Measurements from ENCODE around the gene ST3GAL4.

Gene ST3GAL4

GRCh38 chr11:126450198-126450597 is 94.7 kb downstream of the ST3GAL4 start:
- no peaks in the 10 kb centered on the region for H3K36me3 ChIP-seq (ENCODE audit: control insufficient read depth in 5 of 5, insufficient read depth in 5 of 5, low read length in 5 of 5)
- no peak overlapping the region for H3K9ac ChIP-seq (ENCODE audit: low read length in 5 of 5)
- H3K4me3 ChIP-seq (ENCODE audit: low read depth in 1 of 5, low read length in 5 of 5): no peak overlapping the region

GRCh38 chr11:126450806-126451205 is 95.3 kb downstream of the ST3GAL4 start:
- Histone ChIP-seq H3K4me1 (ENCODE audit: control insufficient read depth in 5 of 5, insufficient read depth in 5 of 5, low read length in 5 of 5) (no peaks in the 10 kb centered on the region), H3K36me3 (ENCODE audit: control insufficient read depth in 5 of 5, insufficient read depth in 5 of 5, low read length in 5 of 5) (no peaks in the 10 kb centered on the region), H3K27me3 (ENCODE audit: control insufficient read depth in 5 of 5, insufficient read depth in 4 of 5, low read length in 5 of 5) (peaks cover 0 to 18% (median 5%) of the 10 kb centered on the region in 5 donors), H3K4me3 (ENCODE audit: low read depth in 1 of 5, low read length in 5 of 5) (no peak overlapping the region), H3K9ac (ENCODE audit: low read length in 5 of 5) (no peak overlapping the region), H3K27ac (ENCODE audit: low read depth, low read length) (no peak overlapping the region), H3K9me3 (ENCODE audit: control insufficient read depth in 5 of 5, low read length in 5 of 5) (peaks cover 0 to 10% (median 0%) of the 10 kb centered on the region in 5 donors)

More at GRCh38 chr11:126450198-126450597, 94.7 kb downstream of the ST3GAL4 start:
- H3K4me1 ChIP-seq (ENCODE audit: control insufficient read depth in 5 of 5, insufficient read depth in 5 of 5, low read length in 5 of 5): no peaks in the 10 kb centered on the region
- no peak overlapping the region for H3K27ac ChIP-seq (ENCODE audit: low read depth, low read length)
- peaks cover 0 to 10% (median 0%) of the 10 kb centered on the region in 5 donors for H3K9me3 ChIP-seq (ENCODE audit: control insufficient read depth in 5 of 5, low read length in 5 of 5)
- peaks cover 0 to 18% (median 5%) of the 10 kb centered on the region in 5 donors for H3K27me3 ChIP-seq (ENCODE audit: control insufficient read depth in 5 of 5, insufficient read depth in 4 of 5, low read length in 5 of 5)

GRCh38 chr11:126451211-126451802 is 95.8 kb downstream of the ST3GAL4 start:
- Histone ChIP-seq H3K27ac (ENCODE audit: low read depth, low read length) (no peak overlapping the region), H3K27me3 (ENCODE audit: control insufficient read depth in 5 of 5, insufficient read depth in 4 of 5, low read length in 5 of 5) (peaks cover 0 to 18% (median 5%) of the 10 kb centered on the region in 5 donors), H3K36me3 (ENCODE audit: control insufficient read depth in 5 of 5, insufficient read depth in 5 of 5, low read length in 5 of 5) (no peaks in the 10 kb centered on the region), H3K9me3 (ENCODE audit: control insufficient read depth in 5 of 5, low read length in 5 of 5) (peaks cover 0 to 10% (median 0%) of the 10 kb centered on the region in 5 donors), H3K4me1 (ENCODE audit: control insufficient read depth in 5 of 5, insufficient read depth in 5 of 5, low read length in 5 of 5) (no peaks in the 10 kb centered on the region), H3K4me3 (ENCODE audit: low read depth in 1 of 5, low read length in 5 of 5) (no peak overlapping the region), H3K9ac (ENCODE audit: low read length in 5 of 5) (no peak overlapping the region)

GRCh38 chr11:126452241-126453101 is 97.0 kb downstream of the ST3GAL4 start:
- H3K27me3 ChIP-seq (ENCODE audit: control insufficient read depth in 5 of 5, insufficient read depth in 4 of 5, low read length in 5 of 5): peaks cover 0 to 22% (median 5%) of the 10 kb centered on the region in 5 donors
- H3K27ac ChIP-seq (ENCODE audit: low read depth, low read length): no peak overlapping the region
- no peak overlapping the region for H3K9ac ChIP-seq (ENCODE audit: low read length in 5 of 5)
- H3K4me3 ChIP-seq (ENCODE audit: low read depth in 1 of 5, low read length in 5 of 5): no peak overlapping the region
- no peaks in the 10 kb centered on the region for H3K36me3 ChIP-seq (ENCODE audit: control insufficient read depth in 5 of 5, insufficient read depth in 5 of 5, low read length in 5 of 5)
- peaks cover 0 to 10% (median 0%) of the 10 kb centered on the region in 5 donors for H3K9me3 ChIP-seq (ENCODE audit: control insufficient read depth in 5 of 5, low read length in 5 of 5)
- peaks cover 0 to 3% (median 0%) of the 10 kb centered on the region in 5 donors for H3K4me1 ChIP-seq (ENCODE audit: control insufficient read depth in 5 of 5, insufficient read depth in 5 of 5, low read length in 5 of 5)

- Histone ChIP-seq H3K27ac (ENCODE audit: low read depth, low read length) (no peak overlapping the region), H3K36me3 (ENCODE audit: control insufficient read depth in 5 of 5, insufficient read depth in 5 of 5, low read length in 5 of 5) (no peaks in the 10 kb centered on the region), H3K4me3 (ENCODE audit: low read depth in 1 of 5, low read length in 5 of 5) (no peak overlapping the region), H3K27me3 (ENCODE audit: control insufficient read depth in 5 of 5, insufficient read depth in 4 of 5, low read length in 5 of 5) (peaks cover 0 to 34% (median 5%) of the 10 kb centered on the region in 5 donors), H3K4me1 (ENCODE audit: control insufficient read depth in 5 of 5, insufficient read depth in 5 of 5, low read length in 5 of 5) (peaks cover 0 to 3% (median 0%) of the 10 kb centered on the region in 5 donors), H3K9ac (ENCODE audit: low read length in 5 of 5) (no peak overlapping the region), H3K9me3 (ENCODE audit: control insufficient read depth in 5 of 5, low read length in 5 of 5) (peaks cover 0 to under 1% (median 0%) of the 10 kb centered on the region in 5 donors)
These were observed 100.6 kb downstream of the ST3GAL4 start for GRCh38 chr11:126456089-126456488.

GRCh38 chr11:126456783-126457542 is 101.5 kb downstream of the ST3GAL4 start:
- Histone ChIP-seq H3K4me1 (ENCODE audit: control insufficient read depth in 5 of 5, insufficient read depth in 5 of 5, low read length in 5 of 5) (peaks cover 0 to 3% (median 0%) of the 10 kb centered on the region in 5 donors), H3K4me3 (ENCODE audit: low read depth in 1 of 5, low read length in 5 of 5) (no peak overlapping the region), H3K27me3 (ENCODE audit: control insufficient read depth in 5 of 5, insufficient read depth in 4 of 5, low read length in 5 of 5) (peaks cover 0 to 37% (median 5%) of the 10 kb centered on the region in 5 donors), H3K9me3 (ENCODE audit: control insufficient read depth in 5 of 5, low read length in 5 of 5) (no peaks in the 10 kb centered on the region), H3K9ac (ENCODE audit: low read length in 5 of 5) (no peak overlapping the region), H3K27ac (ENCODE audit: low read depth, low read length) (no peak overlapping the region), H3K36me3 (ENCODE audit: control insufficient read depth in 5 of 5, insufficient read depth in 5 of 5, low read length in 5 of 5) (no peaks in the 10 kb centered on the region)

GRCh38 chr11:126457817-126458216 is 102.3 kb downstream of the ST3GAL4 start:
- no peaks in the 10 kb centered on the region for H3K9me3 ChIP-seq (ENCODE audit: control insufficient read depth in 5 of 5, low read length in 5 of 5)
- no peak overlapping the region for H3K4me3 ChIP-seq (ENCODE audit: low read depth in 1 of 5, low read length in 5 of 5)
- no peak overlapping the region for H3K9ac ChIP-seq (ENCODE audit: low read length in 5 of 5)
- peaks cover 0 to 3% (median 0%) of the 10 kb centered on the region in 5 donors for H3K4me1 ChIP-seq (ENCODE audit: control insufficient read depth in 5 of 5, insufficient read depth in 5 of 5, low read length in 5 of 5)
- H3K27me3 ChIP-seq (ENCODE audit: control insufficient read depth in 5 of 5, insufficient read depth in 4 of 5, low read length in 5 of 5): peaks cover 0 to 30% (median 5%) of the 10 kb centered on the region in 5 donors
- no peak overlapping the region for H3K27ac ChIP-seq (ENCODE audit: low read depth, low read length)
- H3K36me3 ChIP-seq (ENCODE audit: control insufficient read depth in 5 of 5, insufficient read depth in 5 of 5, low read length in 5 of 5): no peaks in the 10 kb centered on the region

- Histone ChIP-seq H3K9me3 (ENCODE audit: control insufficient read depth in 5 of 5, low read length in 5 of 5) (peaks cover 0 to 3% (median 0%) of the 10 kb centered on the region in 5 donors), H3K27me3 (ENCODE audit: control insufficient read depth in 5 of 5, insufficient read depth in 4 of 5, low read length in 5 of 5) (peaks cover 0 to 22% (median 3%) of the 10 kb centered on the region in 5 donors), H3K9ac (ENCODE audit: low read length in 5 of 5) (no peak overlapping the region), H3K36me3 (ENCODE audit: control insufficient read depth in 5 of 5, insufficient read depth in 5 of 5, low read length in 5 of 5) (no peaks in the 10 kb centered on the region), H3K4me1 (ENCODE audit: control insufficient read depth in 5 of 5, insufficient read depth in 5 of 5, low read length in 5 of 5) (peaks cover 0 to 4% (median 0%) of the 10 kb centered on the region in 5 donors), H3K27ac (ENCODE audit: low read depth, low read length) (no peak overlapping the region), H3K4me3 (ENCODE audit: low read depth in 1 of 5, low read length in 5 of 5) (no peak overlapping the region)
These were observed 104.3 kb downstream of the ST3GAL4 start for GRCh38 chr11:126459691-126460281.

GRCh38 chr11:126460417-126461095 is 105.1 kb downstream of the ST3GAL4 start:
- Histone ChIP-seq H3K27me3 (ENCODE audit: control insufficient read depth in 5 of 5, insufficient read depth in 4 of 5, low read length in 5 of 5) (peaks cover 0 to 25% (median 3%) of the 10 kb centered on the region in 5 donors), H3K9me3 (ENCODE audit: control insufficient read depth in 5 of 5, low read length in 5 of 5) (peaks cover 0 to 3% (median 0%) of the 10 kb centered on the region in 5 donors), H3K27ac (ENCODE audit: low read depth, low read length) (no peak overlapping the region), H3K4me1 (ENCODE audit: control insufficient read depth in 5 of 5, insufficient read depth in 5 of 5, low read length in 5 of 5) (peaks cover 0 to 12% (median 0%) of the 10 kb centered on the region in 5 donors), H3K36me3 (ENCODE audit: control insufficient read depth in 5 of 5, insufficient read depth in 5 of 5, low read length in 5 of 5) (no peaks in the 10 kb centered on the region), H3K4me3 (ENCODE audit: low read depth in 1 of 5, low read length in 5 of 5) (no peak overlapping the region), H3K9ac (ENCODE audit: low read length in 5 of 5) (no peak overlapping the region)

Data from subcutaneous abdominal adipose tissue (tissue), 5 donors.